A673 (cell line): ENCODE results near the gene SNCB. TPM values are rescaled to one million over a fixed set of nuclear protein-coding genes. Genes with fewer than 3 reads are reported as not detected.

Source experiments
- BruUV-seq: library from RNA; stranded (reverse); fragments of 400-500 nt; replicated peaks from 2 replicates; lab custom pipeline; 2021; lab: Mats Ljungman, UMichigan
- CTCF ChIA-PET: fragments of 300-600 bp; sonication (Branson Sonifier 250); formaldehyde crosslinking; loops from one replicate; lab custom pipeline; 2022; ENCODE audit warnings: antibody characterized with exemption; lab: Charles Lee
- POLR2A ChIA-PET: fragments of 300-600 bp; sonication (Branson Sonifier 250); formaldehyde crosslinking; loops from one replicate; lab custom pipeline; 2022; ENCODE audit warnings: antibody characterized with exemption; ENCODE audit not compliant: low non-redundant PET; lab: Charles Lee
- DNase-seq: peaks from one replicate; pipeline ENCODE4 v3.0.0-alpha.2; 2015; ENCODE audit warnings: low spot score
- H3K27ac ChIP-seq: fragments of 200-600 bp; sonication (generic); 2 replicates; pipeline ENCODE4 v1.5.1; 2016; ENCODE audit warnings: mixed run types, low read depth, mild to moderate bottlenecking, mixed read lengths, antibody characterized with exemption, low read length; ENCODE audit not compliant: poor library complexity, severe bottlenecking
- H3K27me3 ChIP-seq: fragments of 200-600 bp; sonication (generic); replicated peaks from 2 replicates; pipeline ENCODE4 v1.6.1; 2017; ENCODE audit warnings: mixed run types, low read depth, mild to moderate bottlenecking, mixed read lengths, antibody characterized with exemption, low read length; ENCODE audit not compliant: insufficient read depth, poor library complexity
- H3K36me3 ChIP-seq: fragments of 200-600 bp; sonication (generic); 2 replicates; pipeline ENCODE4 v1.6.1; 2016; ENCODE audit warnings: mixed run types, mild to moderate bottlenecking, mixed read lengths, antibody characterized with exemption, low read length; ENCODE audit not compliant: insufficient read depth, poor library complexity, severe bottlenecking
- H3K4me1 ChIP-seq: fragments of 200-600 bp; sonication (generic); 2 replicates; pipeline ENCODE4 v1.6.1; 2017; ENCODE audit warnings: mixed run types, mild to moderate bottlenecking, mixed read lengths, antibody characterized with exemption, low read length; ENCODE audit not compliant: insufficient read depth, poor library complexity, severe bottlenecking
- H3K4me3 ChIP-seq: fragments of 200-600 bp; sonication (generic); 2 replicates; pipeline ENCODE4 v1.5.1; 2016; ENCODE audit warnings: low read depth, mixed run types, mild to moderate bottlenecking, mixed read lengths, low read length; ENCODE audit not compliant: poor library complexity, severe bottlenecking
- H3K9me3 ChIP-seq: fragments of 200-600 bp; sonication (generic); 2 replicates; pipeline ENCODE4 v1.6.1; 2016; ENCODE audit warnings: mixed run types, low read depth, mild to moderate bottlenecking, mixed read lengths, antibody characterized with exemption, low read length; ENCODE audit not compliant: poor library complexity, severe bottlenecking
- CTCF ChIP-seq: fragments of 300-800, 200-600 bp; sonication (generic); conservative IDR thresholded peaks from 2 replicates; pipeline ENCODE4 v1.5.1; 2017; ENCODE audit warnings: low read depth, mild to moderate bottlenecking, antibody characterized with exemption, low read length, moderate library complexity, mixed read lengths
- EZH2 ChIP-seq: fragments of 200-600 bp; sonication (generic); IDR thresholded peaks from 2 replicates; pipeline ENCODE4 v1.6.1; 2017; ENCODE audit warnings: borderline replicate concordance, low read depth, mild to moderate bottlenecking, mixed read lengths, antibody characterized with exemption, low read length; ENCODE audit not compliant: poor library complexity, severe bottlenecking
- intact Hi-C: fragments of 100-400 bp; cut with micrococcal nuclease; formaldehyde crosslinking; loops from one replicate; pipeline ENCODE4 v1.10.0; 2022; ENCODE audit not compliant: unreplicated experiment
- total RNA-seq: library from RNA; stranded (reverse); gene quantifications from 2 replicates; pipeline ENCODE4 v1.2.3, GENCODE V29; 2021

SNCB gene
- total RNA-seq, 1 experiment from 2014 or later: not detected

- Histone ChIP-seq H3K27ac (no peak overlapping the region), H3K4me1 (no peaks in the 10 kb centered on the region), H3K36me3 (no peaks in the 10 kb centered on the region), H3K27me3 (no peaks in the 10 kb centered on the region), H3K9me3 (no peaks in the 10 kb centered on the region), H3K4me3 (no peak overlapping the region)
- ChIA-PET CTCF (no interaction called here), POLR2A (no interaction called here)
- TF ChIP-seq CTCF (no peak), EZH2 (no peak)
- intact Hi-C loops: no loop called here
- no TSS peak for BruUV-seq
- DNase-seq: no peak
Observed at GRCh38 chr5:176590035-176590717, 40.2 kb downstream of the SNCB start.

- no TSS peak for BruUV-seq
- no peak for TF ChIP-seq EZH2
- TF ChIP-seq CTCF: no peak
- H3K4me3 ChIP-seq: no peak overlapping the region
- no peaks in the 10 kb centered on the region for H3K4me1 ChIP-seq
- H3K27ac ChIP-seq: no peak overlapping the region
- H3K27me3 ChIP-seq: no peaks in the 10 kb centered on the region
- no peak for DNase-seq
- ChIA-PET POLR2A (no interaction called here), CTCF (no interaction called here)
- intact Hi-C loops: no loop called here
- no peaks in the 10 kb centered on the region for H3K9me3 ChIP-seq
- no peaks in the 10 kb centered on the region for H3K36me3 ChIP-seq
Observed at GRCh38 chr5:176589039-176589769, 41.1 kb downstream of the SNCB start.

GRCh38 chr5:176588297-176588696 is 42.0 kb downstream of the SNCB start:
- BruUV-seq: no TSS peak
- intact Hi-C loops: no loop called here
- Histone ChIP-seq H3K27me3 (no peaks in the 10 kb centered on the region), H3K4me3 (no peak overlapping the region), H3K4me1 (no peaks in the 10 kb centered on the region), H3K9me3 (no peaks in the 10 kb centered on the region), H3K36me3 (no peaks in the 10 kb centered on the region), H3K27ac (no peak overlapping the region)
- TF ChIP-seq CTCF (no peak), EZH2 (no peak)
- DNase-seq: no peak
- ChIA-PET CTCF (no interaction called here), POLR2A (no interaction called here)
